Body of pancreas (tissue), 4 donors: ENCODE results near the gene METRNL. TPM values are rescaled to one million over a fixed set of nuclear protein-coding genes. Genes with fewer than 3 reads are reported as not detected.
A peak's percentile ranks its signal among the peaks of the same experiment; 100 is the strongest.
"Not testable (repeated sequence)": the region's sequence is repeated elsewhere in the genome, so short reads cannot be mapped to it uniquely, and the experiment has no call there.

ENCODE experiments used
- ATAC-seq: fragments of 150-250 bp; one replicate; pipeline ENCODE4 v1.9.1; 2016
- DNase-seq, 4 donors: peaks; one replicate each; pipeline ENCODE4 v3.0.0-alpha.2; 2019
- H3K27ac ChIP-seq, 4 donors: fragments of 200-600 bp; sonication (generic); 1 replicate in 3 of 4; 2 replicates in 1 of 4; pipeline versions ENCODE4 v1.5.1 to v1.6.1; 2016 to 2019; ENCODE audit warnings: mild to moderate bottlenecking in 1 of 4, mixed read lengths in 1 of 4, moderate library complexity in 1 of 4
- H3K27me3 ChIP-seq, 2 donors: fragments of 200-600 bp; sonication (generic); one replicate each; pipeline ENCODE4 v1.6.0; 2016; ENCODE audit warnings: mild to moderate bottlenecking in 1 of 2
- H3K36me3 ChIP-seq, 2 donors: fragments of 200-600 bp; sonication (generic); replicated peaks in 1 of 2; 2 replicates each; pipeline ENCODE4 v1.5.1; 2016; ENCODE audit warnings: low read depth in 2 of 2; ENCODE audit not compliant: insufficient read depth in 1 of 2
- H3K4me1 ChIP-seq: fragments of 200-600 bp; sonication (generic); one replicate; pipeline ENCODE4 v1.6.0; 2016
- H3K4me3 ChIP-seq, 2 donors: fragments of 200-600 bp; sonication (generic); 1 replicate in 1 of 2; 2 replicates in 1 of 2; pipeline ENCODE4 v1.5.1; 2016 to 2019
- H3K9me3 ChIP-seq, 3 donors: fragments of 200-600 bp; sonication (generic); 1 replicate in 2 of 3; 2 replicates in 1 of 3; pipeline ENCODE4 v1.5.1; 2016
- CTCF ChIP-seq, 7 experiments: fragments of 450-650 bp in 4 of 7; fragments of 200-600 bp in 3 of 7; sonication (generic) in 3 of 7; IDR thresholded peaks; one replicate each; pipeline ENCODE4 v1.5.1; 2016 to 2019; ENCODE audit warnings: antibody characterized with exemption in 7 of 7
- POLR2A ChIP-seq, 3 donors: fragments of 450-650 bp; IDR thresholded peaks; one replicate each; pipeline ENCODE4 v1.6.1; 2016; ENCODE audit warnings: antibody characterized with exemption in 3 of 3, mild to moderate bottlenecking in 2 of 3
- WGBS, 2 donors: methylation state at CpG; one replicate each; pipeline ENCODE4 v1.1.5; 2017; 5-methylcytosine and 5-hydroxymethylcytosine counted together
- intact Hi-C: fragments of 100-400 bp; cut with DNase I; formaldehyde crosslinking; loops from one replicate; pipeline ENCODE4 v1.15.1; 2023
- total RNA-seq, 2 donors: library from RNA; depleted of rRNA; stranded (reverse); fragments of >200 nt; gene quantifications; one replicate each; pipeline ENCODE4 v1.1.0, GENCODE V29; 2016

METRNL gene
- total RNA-seq, 2 donors from 2014 or later = 21.3 to 26.4 TPM

GRCh38 chr17:83132251-83133081, 53.1 kb downstream of the METRNL start:
- TF ChIP-seq CTCF (IDR thresholded peaks at IDR 0.05) (no peak), POLR2A (IDR thresholded peaks at IDR 0.05) (no peak)
- Histone ChIP-seq H3K9me3 (no peaks in the 10 kb centered on the region), H3K4me1 (peaks cover 5% of the 10 kb centered on the region), H3K36me3 (no peaks in the 10 kb centered on the region), H3K4me3 (no peak overlapping the region), H3K27ac (no peak overlapping the region), H3K27me3 (no peaks in the 10 kb centered on the region)
- WGBS, 2 donors = 65 to 66% methylated on average over 8 to 21 of the region's 21 CpGs
- intact Hi-C loops = no loop called here
- peak; percentile 55 for ATAC-seq
- DNase-seq = peak in 1 of 4 donors; percentile 39

- whole genome bisulfite sequencing, 2 donors = 59 to 64% methylated on average over 13 to 16 of the region's 16 CpGs
These were observed 54.1 kb downstream of the METRNL start for GRCh38 chr17:83133302-83134121.

GRCh38 chr17:83134456-83134855, 55.0 kb downstream of the METRNL start:
- H3K9me3 ChIP-seq, H3K4me3 ChIP-seq, DNase-seq, H3K27ac ChIP-seq, ATAC-seq, H3K4me1 ChIP-seq, H3K27me3 ChIP-seq, H3K36me3 ChIP-seq, intact Hi-C loops: not testable (repeated sequence)
- WGBS, 2 donors = 74 to 76% methylated on average over 8 to 10 of the region's 38 CpGs

More at GRCh38 chr17:83133302-83134121, 54.1 kb downstream of the METRNL start:
- Histone ChIP-seq H3K4me1 (peaks cover 5% of the 10 kb centered on the region), H3K27me3 (no peaks in the 10 kb centered on the region), H3K9me3 (no peaks in the 10 kb centered on the region), H3K27ac (no peak overlapping the region), H3K4me3 (no peak overlapping the region), H3K36me3 (no peaks in the 10 kb centered on the region)
- intact Hi-C loops = no loop called here
- no peak for TF ChIP-seq CTCF (IDR thresholded peaks at IDR 0.05)
- no peak for TF ChIP-seq POLR2A (IDR thresholded peaks at IDR 0.05)
- no peak for DNase-seq
- no peak for ATAC-seq

- Histone ChIP-seq H3K4me1 (peaks cover 5% of the 10 kb centered on the region), H3K27ac (no peak overlapping the region), H3K9me3 (no peaks in the 10 kb centered on the region), H3K36me3 (no peaks in the 10 kb centered on the region), H3K4me3 (no peak overlapping the region), H3K27me3 (no peaks in the 10 kb centered on the region)
- intact Hi-C loops = no loop called here
- TF ChIP-seq CTCF (IDR thresholded peaks at IDR 0.05) (no peak), POLR2A (IDR thresholded peaks at IDR 0.05) (no peak)
- ATAC-seq (no peak), DNase-seq (no peak)
- WGBS, 2 donors = 81 to 85% methylated on average over 5 to 14 of the region's 14 CpGs
These were observed 56.3 kb downstream of the METRNL start for GRCh38 chr17:83135692-83136091.

GRCh38 chr17:83136156-83136555, 56.7 kb downstream of the METRNL start:
- DNase-seq (no peak), ATAC-seq (no peak)
- TF ChIP-seq CTCF (IDR thresholded peaks at IDR 0.05) (no peak), POLR2A (IDR thresholded peaks at IDR 0.05) (no peak)
- 70 to 76% methylated on average over 13 of the region's 13 CpGs for WGBS, 2 donors
- Histone ChIP-seq H3K4me1 (peaks cover 5% of the 10 kb centered on the region), H3K4me3 (no peak overlapping the region), H3K36me3 (no peaks in the 10 kb centered on the region), H3K9me3 (no peaks in the 10 kb centered on the region), H3K27ac (no peak overlapping the region), H3K27me3 (no peaks in the 10 kb centered on the region)
- intact Hi-C loops = no loop called here
